Kidney (tissue), 14 donors: Measurements from ENCODE around the gene GPR89A. TPM values are rescaled to one million over a fixed set of nuclear protein-coding genes. Genes with fewer than 3 reads are reported as not detected.

Experiments
- DNase-seq, 5 donors: peaks; one replicate each; pipeline ENCODE4 v3.0.0-alpha.2; 2013 to 2020
- FAIRE-seq: peaks from 2 replicates; lab custom pipeline; 2012; peaks lifted over from hg19 to GRCh38; lab: Jason Lieb, UNC
- H3K27ac ChIP-seq, 2 donors: one replicate each; pipeline ENCODE4 v1.7.0; 2013; ENCODE audit warnings: low read depth in 2 of 2, low read length in 2 of 2, inconsistent platforms in 1 of 2
- H3K27me3 ChIP-seq: one replicate; pipeline ENCODE4 v1.7.1; 2013; ENCODE audit warnings: low read length, inconsistent platforms; ENCODE audit not compliant: control insufficient read depth, insufficient read depth
- H3K36me3 ChIP-seq, 3 donors: one replicate each; pipeline versions ENCODE4 v1.7.0 to v1.7.1; 2013; ENCODE audit warnings: low read length in 3 of 3, control low read depth in 1 of 3, inconsistent platforms in 1 of 3; ENCODE audit not compliant: insufficient read depth in 3 of 3, control insufficient read depth in 2 of 3
- H3K4me1 ChIP-seq, 3 donors: one replicate each; pipeline versions ENCODE4 v1.7.0 to v1.7.1; 2013; ENCODE audit warnings: low read length in 3 of 3, inconsistent platforms in 1 of 3, low read depth in 1 of 3; ENCODE audit not compliant: control insufficient read depth in 2 of 3, insufficient read depth in 2 of 3
- H3K4me3 ChIP-seq, 3 donors: one replicate each; pipeline versions ENCODE4 v1.7.0 to v1.8.1; 2013; ENCODE audit warnings: low read length in 3 of 3, control low read depth in 1 of 3, inconsistent platforms in 1 of 3
- H3K9ac ChIP-seq, 3 donors: one replicate each; pipeline versions ENCODE4 v1.7.0 to v1.7.1; 2013; ENCODE audit warnings: low read length in 3 of 3, control low read depth in 1 of 3, inconsistent platforms in 1 of 3
- H3K9me3 ChIP-seq, 3 donors: one replicate each; pipeline versions ENCODE4 v1.7.0 to v1.7.1; 2013; ENCODE audit warnings: low read length in 3 of 3, control low read depth in 1 of 3, inconsistent platforms in 1 of 3; ENCODE audit not compliant: control insufficient read depth in 2 of 3, insufficient read depth in 1 of 3
- intact Hi-C: fragments of 100-400 bp; cut with DNase I; formaldehyde crosslinking; loops from one replicate; pipeline ENCODE4 v1.11.1; 2022
- polyA plus RNA-seq: library from polyadenylated mRNA; stranded (reverse); fragments of 350-450 nt; fragmentation: Illumina TruSeq; extraction: RNeasy Lipid Tissue Mini Kit (QIAGEN cat#74804); gene quantifications from one replicate; pipeline ENCODE4 v1.2.3, GENCODE V29; 2014; ENCODE audit warnings: low read depth, low replicate concordance; ENCODE audit not compliant: insufficient read depth
- total RNA-seq: library from RNA; stranded (reverse); fragmentation: NEBNext Ultra II Directional; extraction: Animal tissue kit (Norgen Biotek cat#: 25700); gene quantifications from one replicate; pipeline ENCODE4 v1.2.1, GENCODE V29; 2021
- TF ChIP-seq, protein P1 (sequence below): IDR thresholded peaks from 3 replicates; pipeline ENCODE4 v1.5.1; 2012; ENCODE audit warnings: mild to moderate bottlenecking, moderate library complexity, borderline replicate concordance; ENCODE audit not compliant: insufficient read depth; ENCODE audit errors: extremely low read depth
- donor health status: control.
- donor health status: control.
- donor health status: control.
- donor health status: control.
- donor health status: control.
- donor health status: DM: yes; HTN: yes; CAD: no.
- donor health status: Normal renal cell carcinoma (clear cell type).

Gene GPR89A
- total and polyA plus RNA-seq, 2 donors from 2014 or later, result 18.2 to 21.0 TPM

DNA sequence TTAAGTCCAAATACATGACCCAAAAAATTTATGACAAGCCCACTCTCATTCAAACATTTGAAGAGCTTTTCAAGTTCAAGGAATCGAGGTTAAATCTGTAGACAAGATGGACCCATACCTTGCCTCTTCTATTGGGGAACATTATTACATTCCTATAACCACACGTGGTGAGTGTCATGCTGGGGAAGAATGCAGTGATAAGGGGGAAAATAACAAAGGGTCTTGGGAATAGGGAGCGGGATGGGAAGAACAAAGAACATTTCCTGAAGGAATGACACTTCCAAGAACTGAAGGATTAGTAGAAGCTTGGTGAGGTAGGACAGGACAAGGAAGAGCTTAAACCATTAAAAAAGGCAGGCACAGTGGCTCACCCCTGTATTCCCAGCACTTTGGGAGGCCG is 80.5 kb downstream of the GPR89A start:
- H3K36me3 ChIP-seq, result peaks cover 0 to 19% (median 8%) of the 10 kb centered on the region in 3 donors
- DNase-seq (no peak), FAIRE-seq (no peak)
- H3K9ac ChIP-seq, result no peak overlapping the region
- no peaks in the 10 kb centered on the region for H3K27me3 ChIP-seq
- TF ChIP-seq, protein P1, sequence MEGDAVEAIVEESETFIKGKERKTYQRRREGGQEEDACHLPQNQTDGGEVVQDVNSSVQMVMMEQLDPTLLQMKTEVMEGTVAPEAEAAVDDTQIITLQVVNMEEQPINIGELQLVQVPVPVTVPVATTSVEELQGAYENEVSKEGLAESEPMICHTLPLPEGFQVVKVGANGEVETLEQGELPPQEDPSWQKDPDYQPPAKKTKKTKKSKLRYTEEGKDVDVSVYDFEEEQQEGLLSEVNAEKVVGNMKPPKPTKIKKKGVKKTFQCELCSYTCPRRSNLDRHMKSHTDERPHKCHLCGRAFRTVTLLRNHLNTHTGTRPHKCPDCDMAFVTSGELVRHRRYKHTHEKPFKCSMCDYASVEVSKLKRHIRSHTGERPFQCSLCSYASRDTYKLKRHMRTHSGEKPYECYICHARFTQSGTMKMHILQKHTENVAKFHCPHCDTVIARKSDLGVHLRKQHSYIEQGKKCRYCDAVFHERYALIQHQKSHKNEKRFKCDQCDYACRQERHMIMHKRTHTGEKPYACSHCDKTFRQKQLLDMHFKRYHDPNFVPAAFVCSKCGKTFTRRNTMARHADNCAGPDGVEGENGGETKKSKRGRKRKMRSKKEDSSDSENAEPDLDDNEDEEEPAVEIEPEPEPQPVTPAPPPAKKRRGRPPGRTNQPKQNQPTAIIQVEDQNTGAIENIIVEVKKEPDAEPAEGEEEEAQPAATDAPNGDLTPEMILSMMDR, result no peak
- H3K27ac ChIP-seq, result no peak overlapping the region
- no peak overlapping the region for H3K4me3 ChIP-seq
- H3K4me1 ChIP-seq, result peaks cover 0 to 24% (median 9%) of the 10 kb centered on the region in 3 donors
- intact Hi-C loops, result no loop called here
- no peaks in the 10 kb centered on the region for H3K9me3 ChIP-seq

DNA sequence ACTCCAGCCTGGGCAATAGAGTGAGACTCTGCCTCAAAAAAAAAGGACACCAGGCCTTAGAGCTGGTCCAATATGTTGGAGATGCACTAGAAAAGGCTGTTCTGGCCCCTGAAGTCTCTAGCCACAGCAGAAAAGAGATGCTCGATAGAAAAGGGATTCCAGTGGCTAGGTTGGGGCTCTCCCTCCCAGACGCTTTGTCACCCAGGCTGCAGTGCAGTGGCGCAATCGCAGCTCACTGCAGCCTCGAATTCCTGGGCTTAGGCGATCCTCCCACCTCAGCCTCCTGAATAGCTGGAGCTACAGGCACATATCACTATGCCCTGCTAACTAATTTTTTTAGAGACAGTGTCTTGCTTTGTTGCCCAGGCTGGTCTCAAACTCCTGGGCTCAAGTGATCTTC is 81.1 kb downstream of the GPR89A start:
- FAIRE-seq (no peak), DNase-seq (no peak)
- no peaks in the 10 kb centered on the region for H3K9me3 ChIP-seq
- peaks cover 0 to 19% (median 8%) of the 10 kb centered on the region in 3 donors for H3K36me3 ChIP-seq
- H3K4me3 ChIP-seq, result no peak overlapping the region
- H3K9ac ChIP-seq, result no peak overlapping the region
- H3K4me1 ChIP-seq, result peaks cover 0 to 25% (median 10%) of the 10 kb centered on the region in 3 donors
- H3K27ac ChIP-seq, result no peak overlapping the region
- intact Hi-C loops, result no loop called here
- TF ChIP-seq, protein P1, result no peak
- no peaks in the 10 kb centered on the region for H3K27me3 ChIP-seq

DNA sequence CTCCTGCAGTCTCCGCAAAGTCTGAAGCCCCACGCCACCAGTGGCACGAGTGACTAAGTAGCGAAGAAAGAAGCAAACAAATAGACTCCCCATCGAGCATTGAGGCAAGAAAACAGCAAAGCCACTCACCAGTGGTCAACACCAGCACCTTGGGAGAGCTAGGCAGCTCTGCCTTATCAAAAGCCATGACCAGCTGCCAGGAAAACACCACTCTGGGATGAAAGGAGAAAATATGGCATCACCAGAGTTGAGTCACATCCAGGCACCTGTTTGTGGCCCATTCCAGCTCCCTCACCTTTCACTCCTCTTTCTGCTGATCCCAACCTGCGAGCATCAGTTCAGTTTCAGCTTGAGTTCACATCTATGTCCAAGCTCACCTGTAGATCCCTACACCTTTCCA is 82.1 kb downstream of the GPR89A start:
- Histone ChIP-seq H3K9ac (no peak overlapping the region), H3K4me3 (no peak overlapping the region), H3K27me3 (no peaks in the 10 kb centered on the region), H3K9me3 (no peaks in the 10 kb centered on the region), H3K36me3 (peaks cover 0 to 19% (median 8%) of the 10 kb centered on the region in 3 donors), H3K27ac (no peak overlapping the region), H3K4me1 (peaks cover 0 to 25% (median 10%) of the 10 kb centered on the region in 3 donors)
- DNase-seq (no peak), FAIRE-seq (no peak)
- intact Hi-C loops, result no loop called here
- TF ChIP-seq, protein P1, result no peak
